Measurements from ENCODE around the gene PRKCSH. TPM values are rescaled to one million over a fixed set of nuclear protein-coding genes. Genes with fewer than 3 reads are reported as not detected.

Gene PRKCSH
- total RNA-seq, 1 donor from 2014 or later: 405 TPM

- DNase-seq (ENCODE audit: low read depth) (no peak), FAIRE-seq (no peak)
- H3K36me3 ChIP-seq (ENCODE audit: insufficient read depth, low read length): no peaks in the 10 kb centered on the region
- no peaks in the 10 kb centered on the region for H3K79me2 ChIP-seq (ENCODE audit: insufficient read depth, low read length)
- peaks cover 8% of the 10 kb centered on the region for H3K36me3 Mint-ChIP-seq (ENCODE audit: low read depth, unreplicated experiment)
- peaks cover 3% of the 10 kb centered on the region for H3K4me1 ChIP-seq (ENCODE audit: insufficient read depth, low read length)
- H3K27ac Mint-ChIP-seq (ENCODE audit: unreplicated experiment): no peak overlapping the region
- TF ChIP-seq EZH2 (IDR thresholded peaks at IDR 0.05; ENCODE audit: insufficient read depth, low read length) (no peak), CTCF (IDR thresholded peaks at IDR 0.05; ENCODE audit: insufficient read depth, low read depth, low read length) (no peak)
- H3K27me3 Mint-ChIP-seq (ENCODE audit: low read depth, unreplicated experiment): peaks cover 14% of the 10 kb centered on the region
- H4K20me1 ChIP-seq (ENCODE audit: insufficient read depth, low read length): peaks cover 9% of the 10 kb centered on the region
- no peak overlapping the region for H3K9ac ChIP-seq (ENCODE audit: low read length)
- H3K27ac ChIP-seq (ENCODE audit: low read depth, low read length): no peak overlapping the region
- no peak overlapping the region for H3K4me3 ChIP-seq (ENCODE audit: insufficient read depth, low read depth, low read length)
- H3K9me3 Mint-ChIP-seq (ENCODE audit: unreplicated experiment): no peaks in the 10 kb centered on the region
- no peaks in the 10 kb centered on the region for H3K9me3 ChIP-seq (ENCODE audit: insufficient read depth, low read depth, low read length)
- H2AFZ ChIP-seq (ENCODE audit: low read depth, low read length): no peak overlapping the region
- no peaks in the 10 kb centered on the region for H3K4me1 Mint-ChIP-seq (ENCODE audit: low read depth, unreplicated experiment)
- peak overlapping the region; percentile 46 for H3K4me3 Mint-ChIP-seq (ENCODE audit: unreplicated experiment)
- H3K4me2 ChIP-seq (ENCODE audit: low read length): no peak overlapping the region
- peaks cover 11% of the 10 kb centered on the region for H3K27me3 ChIP-seq (ENCODE audit: insufficient read depth, low read length)
Measured at GRCh38 chr19:11485245-11485837, 49.9 kb downstream of the PRKCSH start.

DNA sequence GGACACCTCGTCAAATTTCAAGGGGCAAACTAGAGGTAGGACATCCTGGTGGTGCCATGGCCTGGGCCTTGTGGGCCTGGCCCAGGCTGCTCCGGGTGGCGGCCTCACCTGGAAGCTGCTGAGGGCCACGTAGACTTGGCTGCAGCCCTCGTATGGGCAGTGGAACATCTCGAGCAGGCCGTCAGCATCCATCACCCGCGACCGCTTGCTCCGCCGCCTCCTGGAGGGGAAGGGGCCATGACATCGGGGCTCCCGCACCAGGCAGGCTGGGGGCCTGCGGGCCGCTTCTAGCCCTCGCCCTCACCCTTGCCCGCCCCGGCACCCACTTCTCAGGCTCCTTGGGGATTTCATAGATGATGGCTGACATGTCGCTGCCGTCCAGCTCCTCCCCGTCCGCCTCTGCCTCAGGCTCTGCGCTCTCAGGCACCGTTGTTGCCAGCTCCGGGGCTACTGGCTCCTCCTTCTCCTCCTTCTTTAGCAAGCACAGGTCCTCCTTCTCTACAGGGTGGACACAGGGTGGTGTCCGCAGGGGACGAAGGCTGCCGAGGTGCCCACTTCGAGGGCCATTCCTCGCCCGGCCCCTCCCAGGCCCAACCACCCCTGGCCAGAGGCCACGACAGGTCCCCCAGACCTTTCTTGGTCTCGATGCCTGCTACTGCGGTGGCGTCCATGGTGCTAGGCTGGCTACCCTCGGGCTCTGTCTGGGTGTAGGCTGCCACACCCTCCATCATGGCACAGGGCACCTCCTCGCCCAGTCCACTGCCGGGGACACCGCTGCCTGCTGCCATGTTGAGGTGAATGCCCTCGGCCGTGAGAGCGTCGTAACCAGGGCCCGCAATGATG, 51.4 kb downstream of the PRKCSH start:
- Histone ChIP-seq H3K27ac (ENCODE audit: low read depth, low read length) (no peak overlapping the region), H4K20me1 (ENCODE audit: insufficient read depth, low read length) (peaks cover 6% of the 10 kb centered on the region), H3K4me1 (ENCODE audit: insufficient read depth, low read length) (peaks cover 3% of the 10 kb centered on the region), H3K27me3 (ENCODE audit: insufficient read depth, low read length) (peaks cover 2% of the 10 kb centered on the region), H3K4me3 (ENCODE audit: insufficient read depth, low read depth, low read length) (no peak overlapping the region), H3K9ac (ENCODE audit: low read length) (no peak overlapping the region), H3K36me3 (ENCODE audit: insufficient read depth, low read length) (no peaks in the 10 kb centered on the region), H2AFZ (ENCODE audit: low read depth, low read length) (no peak overlapping the region), H3K9me3 (ENCODE audit: insufficient read depth, low read depth, low read length) (no peaks in the 10 kb centered on the region), H3K79me2 (ENCODE audit: insufficient read depth, low read length) (no peaks in the 10 kb centered on the region), H3K4me2 (ENCODE audit: low read length) (no peak overlapping the region)
- H3K27ac Mint-ChIP-seq (ENCODE audit: unreplicated experiment): no peak overlapping the region
- TF ChIP-seq EZH2 (IDR thresholded peaks at IDR 0.05; ENCODE audit: insufficient read depth, low read length) (no peak), CTCF (IDR thresholded peaks at IDR 0.05; ENCODE audit: insufficient read depth, low read depth, low read length) (no peak)
- peaks cover 11% of the 10 kb centered on the region for H3K36me3 Mint-ChIP-seq (ENCODE audit: low read depth, unreplicated experiment)
- H3K4me3 Mint-ChIP-seq (ENCODE audit: unreplicated experiment): no peak overlapping the region
- H3K4me1 Mint-ChIP-seq (ENCODE audit: low read depth, unreplicated experiment): no peaks in the 10 kb centered on the region
- no peaks in the 10 kb centered on the region for H3K9me3 Mint-ChIP-seq (ENCODE audit: unreplicated experiment)
- H3K27me3 Mint-ChIP-seq (ENCODE audit: low read depth, unreplicated experiment): peaks cover 5% of the 10 kb centered on the region
- DNase-seq (ENCODE audit: low read depth): no peak
- FAIRE-seq: no peak

DNA sequence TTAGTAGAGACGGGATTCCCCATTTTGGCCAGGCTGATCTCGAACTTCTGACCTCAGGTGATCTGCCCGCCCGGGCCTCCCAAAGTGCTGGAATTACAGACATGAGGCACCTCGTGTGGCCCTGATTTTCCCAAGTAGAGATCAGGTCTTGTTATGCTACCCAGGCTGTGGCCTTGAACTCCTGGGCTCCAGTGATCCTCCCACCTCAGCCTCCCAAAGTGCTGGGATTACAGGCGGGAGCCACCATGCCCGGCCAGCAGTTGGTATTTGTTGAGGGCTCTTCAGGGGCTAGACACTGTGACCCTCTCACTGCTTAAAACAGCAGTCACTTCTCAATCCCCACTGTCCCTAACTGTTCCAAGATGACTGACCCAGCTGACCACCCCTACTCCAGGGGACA, 53.9 kb downstream of the PRKCSH start:
- no peak overlapping the region for H3K9ac ChIP-seq (ENCODE audit: low read length)
- Mint-ChIP-seq H3K4me3 (ENCODE audit: unreplicated experiment) (no peak overlapping the region), H3K27me3 (ENCODE audit: low read depth, unreplicated experiment) (no peaks in the 10 kb centered on the region), H3K4me1 (ENCODE audit: low read depth, unreplicated experiment) (no peaks in the 10 kb centered on the region), H3K36me3 (ENCODE audit: low read depth, unreplicated experiment) (peaks cover 9% of the 10 kb centered on the region), H3K27ac (ENCODE audit: unreplicated experiment) (no peak overlapping the region), H3K9me3 (ENCODE audit: unreplicated experiment) (no peaks in the 10 kb centered on the region)
- DNase-seq (ENCODE audit: low read depth) (no peak), FAIRE-seq (no peak)
- H3K4me1 ChIP-seq (ENCODE audit: insufficient read depth, low read length): no peaks in the 10 kb centered on the region
- H3K27me3 ChIP-seq (ENCODE audit: insufficient read depth, low read length): no peaks in the 10 kb centered on the region
- no peaks in the 10 kb centered on the region for H3K79me2 ChIP-seq (ENCODE audit: insufficient read depth, low read length)
- no peak for TF ChIP-seq CTCF (IDR thresholded peaks at IDR 0.05; ENCODE audit: insufficient read depth, low read depth, low read length)
- H3K36me3 ChIP-seq (ENCODE audit: insufficient read depth, low read length): no peaks in the 10 kb centered on the region
- no peaks in the 10 kb centered on the region for H4K20me1 ChIP-seq (ENCODE audit: insufficient read depth, low read length)
- H2AFZ ChIP-seq (ENCODE audit: low read depth, low read length): no peak overlapping the region
- no peak overlapping the region for H3K4me3 ChIP-seq (ENCODE audit: insufficient read depth, low read depth, low read length)
- no peak overlapping the region for H3K27ac ChIP-seq (ENCODE audit: low read depth, low read length)
- no peak overlapping the region for H3K4me2 ChIP-seq (ENCODE audit: low read length)
- no peaks in the 10 kb centered on the region for H3K9me3 ChIP-seq (ENCODE audit: insufficient read depth, low read depth, low read length)

Data from astrocyte (in vitro differentiated cells and primary cell).